ENCODE measurements around the gene SLIT1.

SLIT1 gene

DNA sequence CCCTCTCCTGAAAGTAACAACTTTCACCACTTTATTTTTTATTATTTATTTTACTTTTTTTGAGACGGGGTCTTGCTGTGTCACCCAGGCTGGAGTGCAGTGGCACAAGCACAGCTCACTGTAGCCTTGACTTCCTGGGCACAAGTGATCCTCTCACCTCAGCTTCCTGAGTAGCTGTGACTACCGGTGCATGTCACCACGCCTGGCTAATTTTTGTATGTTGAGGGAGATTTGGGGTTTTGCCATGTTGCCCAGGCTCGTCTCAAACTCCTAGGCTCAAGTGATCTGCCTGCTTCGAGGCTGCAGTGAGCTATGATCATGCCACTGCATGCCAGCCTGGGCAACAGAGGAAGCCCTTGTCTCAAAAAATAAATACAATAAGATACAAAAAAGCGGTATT is 14.9 kb upstream of the SLIT1 start:
- DNase-seq (ENCODE audit: low spot score) = no peak

GRCh38 chr10:97199152-97199551 is 13.4 kb upstream of the SLIT1 start:
- DNase-seq (ENCODE audit: low spot score) = no peak

- DNase-seq (ENCODE audit: low spot score) = no peak
Observed at GRCh38 chr10:97197030-97197500, 11.3 kb upstream of the SLIT1 start.

GRCh38 chr10:97196223-97197029 is 10.7 kb upstream of the SLIT1 start:
- peak; percentile 53 for DNase-seq (ENCODE audit: low spot score)

- no peak for DNase-seq (ENCODE audit: low spot score)
Observed at GRCh38 chr10:97195706-97196222, 10.0 kb upstream of the SLIT1 start.

DNA sequence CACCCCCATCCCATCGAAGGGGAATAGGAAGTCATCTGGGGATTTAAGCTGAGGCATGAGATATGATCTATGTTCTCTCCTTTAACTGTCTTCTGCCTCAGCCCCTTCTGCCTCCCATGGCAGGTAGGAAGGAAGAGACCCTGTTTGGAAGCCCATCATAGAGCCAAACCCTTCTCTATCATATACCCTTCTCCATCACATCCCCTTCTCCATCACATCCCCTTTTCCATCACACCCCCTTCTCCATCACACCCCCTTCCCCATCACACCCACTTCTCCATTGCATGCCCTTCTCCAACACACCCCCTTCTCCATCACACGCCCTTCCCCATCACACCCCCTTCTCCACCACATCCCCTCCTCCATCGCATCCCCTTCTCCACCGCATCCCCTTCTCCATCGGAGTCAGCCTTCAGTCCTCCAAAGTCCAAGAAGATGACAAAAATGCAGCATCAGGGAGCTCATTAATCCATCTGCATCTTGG is 7.2 kb upstream of the SLIT1 start:
- DNase-seq (ENCODE audit: low spot score) = no peak

GRCh38 chr10:97190450-97190849 is 4.7 kb upstream of the SLIT1 start:
- DNase-seq (ENCODE audit: low spot score) = no peak

DNA sequence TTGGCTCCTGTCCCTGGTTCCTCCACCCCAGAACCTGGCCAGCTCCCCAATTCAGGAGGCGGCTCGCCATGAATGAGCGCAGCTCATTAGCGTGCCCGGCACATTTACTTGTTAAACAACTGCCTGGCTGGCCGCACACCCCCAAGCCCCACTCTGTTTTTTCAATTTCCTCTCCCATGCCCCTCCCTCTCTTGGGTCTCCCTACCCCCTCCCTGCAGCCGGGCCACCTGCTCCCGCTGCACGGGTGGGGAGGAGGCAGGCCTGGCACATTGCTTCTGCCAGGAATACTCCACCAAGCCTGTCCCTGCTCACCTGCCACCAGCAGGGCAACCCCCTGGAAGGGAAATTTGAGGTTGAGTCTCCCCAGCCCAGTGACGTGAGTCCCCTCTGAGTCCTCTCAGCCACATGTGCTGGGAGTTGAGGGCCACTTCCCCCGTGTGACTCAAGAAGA is 2.5 kb upstream of the SLIT1 start:
- DNase-seq (ENCODE audit: low spot score) = no peak

DNA sequence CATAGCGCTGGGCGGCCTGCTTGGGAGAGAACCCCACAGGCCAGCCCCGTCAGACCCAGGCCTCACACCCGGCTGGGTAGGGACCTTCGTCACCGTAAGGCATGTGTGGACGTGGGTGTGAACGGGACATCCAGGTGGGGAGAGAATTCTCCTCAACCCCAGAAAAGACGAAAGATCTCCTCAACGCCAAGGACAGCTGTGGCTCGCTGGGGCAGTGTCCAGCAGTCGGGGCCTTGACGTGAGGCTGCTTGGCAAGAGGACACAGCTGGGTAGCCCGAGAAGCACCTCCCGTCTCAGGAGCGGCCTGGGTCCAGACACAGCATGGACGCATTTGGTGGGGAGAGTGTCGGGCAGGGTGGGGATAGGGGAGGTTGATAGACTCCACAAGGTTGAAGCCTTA is 1.2 kb upstream of the SLIT1 start:
- no peak for DNase-seq (ENCODE audit: low spot score)

DNA sequence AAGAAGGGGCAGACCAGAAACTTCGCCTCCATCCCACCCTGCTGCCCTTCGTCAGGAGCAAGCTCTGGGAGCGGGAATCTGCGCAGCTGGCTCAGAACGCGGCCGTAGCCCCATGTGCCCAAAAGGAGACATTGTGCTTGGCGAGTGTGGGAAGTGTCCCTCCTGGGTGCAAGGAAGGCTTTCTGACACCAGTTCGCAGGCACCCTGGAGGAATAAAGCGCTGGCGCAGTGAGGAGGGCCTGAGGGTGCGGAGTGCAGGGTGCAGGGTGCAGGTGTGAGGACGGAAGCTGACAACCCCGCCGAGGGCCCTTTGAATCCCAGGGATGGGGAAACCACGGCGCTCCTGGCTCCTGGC is 811 bp downstream of the SLIT1 start:
- DNase-seq (ENCODE audit: low spot score) = no peak

GRCh38 chr10:97183314-97183713 is 2.4 kb downstream of the SLIT1 start:
- no peak for DNase-seq (ENCODE audit: low spot score)

DNA sequence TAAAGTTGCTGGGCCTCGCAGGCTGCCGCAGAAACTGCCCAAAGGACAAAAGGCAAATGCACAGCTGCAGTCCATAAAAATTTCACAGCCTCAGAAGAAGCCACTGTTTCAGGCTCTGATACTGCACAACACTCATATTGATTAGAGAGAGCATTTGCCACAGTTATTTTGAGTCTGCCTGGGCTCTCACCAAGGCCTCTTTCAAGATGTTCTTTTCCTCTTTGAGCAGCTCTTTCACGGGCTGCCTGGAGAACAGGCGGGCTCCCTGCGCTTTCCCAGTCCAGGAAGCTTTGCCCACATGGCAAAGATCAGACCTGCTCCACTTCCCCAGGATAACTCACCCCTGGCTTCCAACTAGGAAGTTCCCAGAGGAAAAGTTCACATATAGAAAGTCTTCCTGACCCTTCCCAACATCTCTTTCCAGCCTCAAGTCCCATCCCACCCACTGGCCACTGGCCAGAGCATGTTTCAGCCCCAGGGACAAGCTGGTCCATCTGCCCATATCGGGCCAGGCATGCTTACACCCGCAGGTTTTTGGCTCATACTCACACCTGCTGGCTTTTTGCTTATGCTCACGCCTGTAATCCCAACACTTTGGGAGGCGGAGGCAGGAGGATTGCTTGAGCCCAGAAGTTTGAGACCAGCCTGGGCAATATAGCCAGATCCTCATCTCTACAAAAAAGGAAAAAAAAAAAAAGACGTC is 3.3 kb downstream of the SLIT1 start:
- DNase-seq (ENCODE audit: low spot score) = no peak

DNA sequence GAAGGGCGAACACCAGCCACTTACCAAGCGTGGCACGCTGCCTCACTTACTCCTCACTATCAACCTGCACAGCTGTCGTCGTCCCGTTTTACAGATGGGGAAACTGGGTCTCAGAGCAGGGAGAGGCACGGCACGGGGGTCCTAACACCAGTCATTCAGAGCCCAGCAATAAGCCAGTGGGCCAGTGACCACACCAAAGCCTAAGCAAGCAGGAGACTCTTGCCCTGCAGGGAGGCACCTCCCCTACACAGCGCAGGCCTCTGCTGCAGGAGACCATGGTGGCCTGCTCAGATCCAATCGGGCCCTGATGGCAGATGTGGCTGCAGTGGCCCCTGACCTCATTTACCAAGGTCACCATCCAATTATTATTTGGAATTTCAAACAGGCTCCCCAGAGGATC is 4.8 kb downstream of the SLIT1 start:
- DNase-seq (ENCODE audit: low spot score) = no peak

GRCh38 chr10:97180363-97180755 is 5.4 kb downstream of the SLIT1 start:
- no peak for DNase-seq (ENCODE audit: low spot score)

DNA sequence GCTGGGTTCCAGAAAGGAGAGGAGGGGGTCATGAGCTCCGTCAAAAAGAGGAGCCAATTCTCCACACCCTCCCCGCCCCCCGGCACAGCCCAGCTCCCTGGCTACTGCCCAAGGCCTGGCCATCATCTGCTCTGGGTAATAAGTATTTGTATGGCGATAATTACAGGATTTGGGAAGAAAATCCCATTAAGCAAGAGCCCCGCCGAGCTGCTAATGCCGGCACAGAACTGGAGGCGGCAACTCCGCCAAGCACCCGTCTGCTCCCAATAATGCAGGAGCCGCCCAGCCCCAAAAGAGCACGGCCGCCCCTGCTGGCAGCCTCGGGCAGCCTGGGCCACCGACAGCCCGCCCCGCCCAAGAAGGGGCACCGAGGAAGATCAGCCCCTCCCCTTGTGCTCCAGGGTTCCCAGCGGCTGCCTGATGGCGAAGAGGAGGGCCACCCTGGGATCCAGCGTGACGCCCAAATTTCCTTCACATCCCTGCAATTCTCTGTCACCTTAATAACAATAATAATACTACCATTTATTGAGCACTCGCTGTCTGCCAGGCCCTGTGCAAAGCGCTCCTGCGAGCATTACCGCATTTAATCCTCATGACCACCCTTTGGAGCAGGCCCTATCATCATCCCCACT is 5.9 kb downstream of the SLIT1 start:
- no peak for DNase-seq (ENCODE audit: low spot score)

DNA sequence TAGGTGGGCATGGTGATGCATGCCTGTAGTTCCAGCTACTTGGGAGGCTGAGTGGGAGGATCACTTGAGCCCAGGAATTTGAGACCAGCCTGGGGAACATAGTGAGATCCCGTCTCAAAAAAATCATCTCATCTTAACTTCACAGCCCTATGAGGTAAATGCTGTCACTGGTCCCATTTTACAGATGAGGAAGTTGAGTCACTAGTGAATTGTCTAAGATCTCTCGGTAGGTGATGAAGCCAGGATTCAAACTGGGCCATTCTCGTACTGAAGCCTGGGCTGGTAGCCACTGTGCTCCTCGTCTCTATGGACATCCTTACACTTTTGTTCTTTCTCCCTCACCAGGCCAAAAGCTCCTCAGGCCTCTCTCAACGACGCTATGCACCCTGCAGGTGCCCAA is 6.4 kb downstream of the SLIT1 start:
- DNase-seq (ENCODE audit: low spot score) = no peak

GRCh38 chr10:97178074-97178473 is 7.7 kb downstream of the SLIT1 start:
- no peak for DNase-seq (ENCODE audit: low spot score)

- DNase-seq (ENCODE audit: low spot score) = no peak
Observed at GRCh38 chr10:97176226-97176625, 9.5 kb downstream of the SLIT1 start.

DNA sequence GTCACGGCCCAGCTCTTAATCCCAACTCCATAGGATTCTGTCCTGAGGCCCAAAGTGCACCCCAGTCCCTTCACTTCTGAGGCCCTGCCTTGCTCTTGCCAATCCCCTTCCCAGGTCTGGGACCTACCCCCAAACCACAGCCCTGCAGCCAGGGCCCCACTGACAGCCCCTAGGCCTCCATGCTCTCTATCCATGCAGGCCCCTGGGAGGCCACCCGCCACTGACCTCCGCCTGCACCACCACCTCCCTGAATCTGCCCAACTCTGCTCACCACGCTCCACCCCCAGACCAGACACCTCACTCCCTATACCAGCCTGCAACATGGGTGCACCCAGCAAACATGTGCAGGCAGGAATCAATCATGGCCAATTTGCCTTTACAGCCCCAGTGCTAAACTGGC is 10.2 kb downstream of the SLIT1 start:
- DNase-seq (ENCODE audit: low spot score) = no peak

- DNase-seq (ENCODE audit: low spot score) = peak; percentile 60
Observed at GRCh38 chr10:97174941-97175340, 10.8 kb downstream of the SLIT1 start.

GRCh38 chr10:97174276-97174775 is 11.4 kb downstream of the SLIT1 start:
- no peak for DNase-seq (ENCODE audit: low spot score)

- DNase-seq (ENCODE audit: low spot score) = no peak
Observed at GRCh38 chr10:97173036-97173435, 12.7 kb downstream of the SLIT1 start.

- DNase-seq (ENCODE audit: low spot score) = no peak
Observed at GRCh38 chr10:97171001-97171400, 14.8 kb downstream of the SLIT1 start.
